Right cardiac atrium (tissue), 5 donors: ENCODE data around the gene PPP2R1A. TPM values are rescaled to one million over a fixed set of nuclear protein-coding genes. Genes with fewer than 3 reads are reported as not detected.

Source experiments
- microRNA-seq, 2 donors: library from miRNA; unstranded; fragments of <30 nt; microRNA quantifications; one replicate each; pipeline ENCODE4 v1.2.0, GENCODE V29; 2020 to 2021
- polyA plus RNA-seq: library from polyadenylated mRNA; stranded (reverse); fragments of 200-250 nt; gene quantifications from one replicate; pipeline ENCODE4 v1.2.3, GENCODE V29; 2013
- total RNA-seq, 4 donors: library from RNA; stranded (reverse); fragmentation: NEBNext Ultra II Directional; extraction: Animal tissue kit (Norgen Biotek cat#: 25700); gene quantifications; one replicate each; pipeline ENCODE4 v1.2.1, GENCODE V29; 2021
- donor health status: healthy with polysubstance abuse.
- donor health status: DM: no; HTN: yes; CAD: no.
- donor health status: DM: no; HTN: no; CAD: no.
- donor health status: DM: no; HTN: yes; CAD: no; lungs with severe emphysema.
- donor health status: DM: yes; HTN: yes; CAD: no.

The PPP2R1A gene
- total and polyA plus RNA-seq, 5 donors = 235 to 446 (median 408) TPM

Small RNAs within 50 kb of the gene (microRNA-seq; reads per million reads assigned to microRNA genes)
- gene MIR6801 = 0 to 0.54 reads per million in 2 donors

Other genes with a start within 250 kb of the PPP2R1A start
- gene ZNF350, start 203.2 kb upstream of the PPP2R1A start, total RNA-seq = 10 to 100 TPM in 1 of 4 donors, 1 to 10 TPM in 3; 9.2 to 11.3 (median 9.8) TPM
- 5.2 TPM for gene ZNF350, start 203.2 kb upstream of the PPP2R1A start, polyA plus RNA-seq
- 10 to 100 TPM; 13.0 to 15.6 (median 15.1) TPM for gene ZNF615, start 181.8 kb upstream of the PPP2R1A start, total RNA-seq
- 5.4 TPM for gene ZNF615, start 181.8 kb upstream of the PPP2R1A start, polyA plus RNA-seq
- 10 to 100 TPM in 1 of 4 donors, 1 to 10 TPM in 3; 7.5 to 10.5 (median 8.0) TPM for gene ZNF614, start 161.7 kb upstream of the PPP2R1A start, total RNA-seq
- gene ZNF614, start 161.7 kb upstream of the PPP2R1A start, polyA plus RNA-seq = 4.0 TPM
- 10 to 100 TPM in 3 of 4 donors, 1 to 10 TPM in 1; 8.3 to 13.5 (median 12.5) TPM for gene ZNF432, start 141.2 kb upstream of the PPP2R1A start, total RNA-seq
- 6.2 TPM for gene ZNF432, start 141.2 kb upstream of the PPP2R1A start, polyA plus RNA-seq
- 10 to 100 TPM; 11.0 to 17.9 (median 13.1) TPM for gene ZNF841, start 94.3 kb upstream of the PPP2R1A start, total RNA-seq
- gene ZNF841, start 94.3 kb upstream of the PPP2R1A start, polyA plus RNA-seq = 4.7 TPM
- 1 to 10 TPM; 5.7 to 8.2 (median 6.6) TPM for gene ZNF616, start 50.1 kb upstream of the PPP2R1A start, total RNA-seq
- 1.6 TPM for gene ZNF616, start 50.1 kb upstream of the PPP2R1A start, polyA plus RNA-seq
- gene ZNF836, start 18.4 kb upstream of the PPP2R1A start, total RNA-seq = 1 to 10 TPM; 5.6 to 9.4 (median 8.6) TPM
- gene ZNF836, start 18.4 kb upstream of the PPP2R1A start, polyA plus RNA-seq = 3.4 TPM
- 10 to 100 TPM; 11.5 to 14.9 (median 12.4) TPM for gene ZNF766, start 79.5 kb downstream of the PPP2R1A start, total RNA-seq
- 3.8 TPM for gene ZNF766, start 79.5 kb downstream of the PPP2R1A start, polyA plus RNA-seq
- gene ZNF480, start 107.1 kb downstream of the PPP2R1A start, total RNA-seq = 10 to 100 TPM; 17.3 to 21.8 (median 18.5) TPM
- 13.4 TPM for gene ZNF480, start 107.1 kb downstream of the PPP2R1A start, polyA plus RNA-seq
- gene ZNF610, start 146.2 kb downstream of the PPP2R1A start, total RNA-seq = 1 to 10 TPM; 1.4 to 3.4 (median 3.3) TPM
- gene ZNF610, start 146.2 kb downstream of the PPP2R1A start, polyA plus RNA-seq = 2.8 TPM
- gene ZNF880, start 179.9 kb downstream of the PPP2R1A start, total RNA-seq = 10 to 100 TPM; 18.1 to 24.1 (median 20.9) TPM
- 18.3 TPM for gene ZNF880, start 179.9 kb downstream of the PPP2R1A start, polyA plus RNA-seq
- 10 to 100 TPM; 17.9 to 21.3 (median 19.4) TPM for gene ZNF528, start 207.8 kb downstream of the PPP2R1A start, total RNA-seq
- gene ZNF528, start 207.8 kb downstream of the PPP2R1A start, polyA plus RNA-seq = 14.4 TPM
- under 1 TPM; 0.50 to 0.59 (median 0.55) TPM for gene ZNF534, start 239.1 kb downstream of the PPP2R1A start, total RNA-seq
- 0.34 TPM for gene ZNF534, start 239.1 kb downstream of the PPP2R1A start, polyA plus RNA-seq